HepG2 (cell line): Measurements from ENCODE around the gene KRTAP3-3. TPM values are rescaled to one million over a fixed set of nuclear protein-coding genes. Genes with fewer than 3 reads are reported as not detected.

Experiments used
- EHMT2 ChIP-seq: fragments of 200-600 bp; sonication (generic); IDR thresholded peaks from 2 replicates; pipeline ENCODE4 v1.7.0; 2017; ENCODE audit warnings: antibody characterized with exemption, low read depth, low read length, borderline replicate concordance
- HNF4A ChIP-seq: sonication (generic); formaldehyde crosslinking; IDR thresholded peaks from 2 replicates; pipeline ENCODE4 v1.4.0; 2020; ENCODE audit warnings: missing genetic modification reagents
- MED1 ChIP-seq: sonication (generic); formaldehyde crosslinking; IDR thresholded peaks from 2 replicates; pipeline ENCODE4 v1.4.0; 2020; ENCODE audit warnings: missing genetic modification reagents
- MTF1 ChIP-seq: sonication (generic); formaldehyde crosslinking; IDR thresholded peaks from 2 replicates; pipeline ENCODE4 v1.5.0; 2020; ENCODE audit warnings: missing genetic modification reagents
- ZNF747 ChIP-seq: sonication (generic); formaldehyde crosslinking; IDR thresholded peaks from 2 replicates; pipeline ENCODE4 v1.8.1; 2023; ENCODE audit warnings: missing genetic modification reagents, mild to moderate bottlenecking, borderline replicate concordance
- ZNF790 ChIP-seq: sonication (generic); formaldehyde crosslinking; IDR thresholded peaks from 2 replicates; pipeline ENCODE4 v1.8.0; 2022; ENCODE audit warnings: missing genetic modification reagents, mild to moderate bottlenecking, borderline replicate concordance
- polyA plus RNA-seq, 8 experiments: library from polyadenylated mRNA; depleted of rRNA in 3 of 8; stranded (reverse) in 7 of 8; unstranded in 1 of 8; fragments of >200 nt; fragmentation: Illumina TruSeq in 4 of 8; extraction: Trizol in 4 of 8; gene quantifications; 2 replicates each; pipeline versions ENCODE4 v1.2.1 to v1.2.3, GENCODE V29; 2011 to 2016; ENCODE audit warnings: low read depth in 4 of 8, missing spikeins in 1 of 8, mixed read lengths in 1 of 8; ENCODE audit not compliant: insufficient read depth in 1 of 8
- total RNA-seq, 5 experiments: library from RNA; depleted of rRNA; stranded (reverse); fragments of >200 nt; fragmentation: Illumina TruSeq; extraction: Trizol; gene quantifications; 2 replicates each; pipeline ENCODE4 v1.2.3, GENCODE V29; 2016; ENCODE audit warnings: low read depth in 1 of 5
- TF ChIP-seq, protein P1 (sequence below): sonication (generic); formaldehyde crosslinking; conservative IDR thresholded peaks from 2 replicates; pipeline ENCODE4 v1.4.0; 2020; ENCODE audit warnings: mild to moderate bottlenecking, missing genetic modification reagents, moderate library complexity
- TF ChIP-seq, protein P2 (sequence below): sonication (generic); formaldehyde crosslinking; IDR thresholded peaks from 2 replicates; pipeline ENCODE4 v1.8.1; 2022; ENCODE audit warnings: mild to moderate bottlenecking, missing genetic modification reagents
- TF ChIP-seq, protein P3 (sequence below), 2 experiments: sonication (generic) in 1 of 2; formaldehyde crosslinking in 1 of 2; IDR thresholded peaks; 2 replicates each; pipeline versions ENCODE4 v1.4.0 to v1.6.1; 2016 to 2020; ENCODE audit warnings: borderline replicate concordance in 1 of 2, low read depth in 1 of 2, mild to moderate bottlenecking in 1 of 2, missing genetic modification reagents in 1 of 2
- TF ChIP-seq, protein P4 (sequence below): sonication (generic); formaldehyde crosslinking; IDR thresholded peaks from 2 replicates; pipeline ENCODE4 v1.9.0; 2021; ENCODE audit warnings: missing genetic modification reagents, borderline replicate concordance

Gene KRTAP3-3
- total and polyA plus RNA-seq, 2 of the 13 experiments (the other 11 are each of a cell fraction or from before 2014, with no cell fraction given) = not detected

DNA sequence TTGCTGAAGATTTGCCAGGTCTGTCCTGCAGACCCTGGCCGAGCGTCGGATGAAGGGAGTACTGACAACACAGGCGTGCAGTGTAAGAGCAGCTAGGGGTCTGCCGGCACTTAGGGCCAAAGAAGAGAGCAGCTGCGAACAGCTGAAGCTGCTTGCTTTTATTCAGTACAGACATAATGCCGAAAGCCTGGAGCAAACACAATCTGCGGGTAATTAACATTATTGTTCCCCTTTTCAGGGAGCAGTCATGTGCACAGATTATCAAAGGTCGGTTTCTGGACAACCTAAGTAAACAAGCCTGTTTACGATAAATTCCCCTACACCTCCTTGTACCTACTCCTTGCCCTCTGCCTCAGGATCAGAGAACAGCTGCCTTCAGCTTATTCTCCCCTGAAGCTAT, 44.5 kb downstream of the KRTAP3-3 start (continued):
- TF ChIP-seq, protein P1, sequence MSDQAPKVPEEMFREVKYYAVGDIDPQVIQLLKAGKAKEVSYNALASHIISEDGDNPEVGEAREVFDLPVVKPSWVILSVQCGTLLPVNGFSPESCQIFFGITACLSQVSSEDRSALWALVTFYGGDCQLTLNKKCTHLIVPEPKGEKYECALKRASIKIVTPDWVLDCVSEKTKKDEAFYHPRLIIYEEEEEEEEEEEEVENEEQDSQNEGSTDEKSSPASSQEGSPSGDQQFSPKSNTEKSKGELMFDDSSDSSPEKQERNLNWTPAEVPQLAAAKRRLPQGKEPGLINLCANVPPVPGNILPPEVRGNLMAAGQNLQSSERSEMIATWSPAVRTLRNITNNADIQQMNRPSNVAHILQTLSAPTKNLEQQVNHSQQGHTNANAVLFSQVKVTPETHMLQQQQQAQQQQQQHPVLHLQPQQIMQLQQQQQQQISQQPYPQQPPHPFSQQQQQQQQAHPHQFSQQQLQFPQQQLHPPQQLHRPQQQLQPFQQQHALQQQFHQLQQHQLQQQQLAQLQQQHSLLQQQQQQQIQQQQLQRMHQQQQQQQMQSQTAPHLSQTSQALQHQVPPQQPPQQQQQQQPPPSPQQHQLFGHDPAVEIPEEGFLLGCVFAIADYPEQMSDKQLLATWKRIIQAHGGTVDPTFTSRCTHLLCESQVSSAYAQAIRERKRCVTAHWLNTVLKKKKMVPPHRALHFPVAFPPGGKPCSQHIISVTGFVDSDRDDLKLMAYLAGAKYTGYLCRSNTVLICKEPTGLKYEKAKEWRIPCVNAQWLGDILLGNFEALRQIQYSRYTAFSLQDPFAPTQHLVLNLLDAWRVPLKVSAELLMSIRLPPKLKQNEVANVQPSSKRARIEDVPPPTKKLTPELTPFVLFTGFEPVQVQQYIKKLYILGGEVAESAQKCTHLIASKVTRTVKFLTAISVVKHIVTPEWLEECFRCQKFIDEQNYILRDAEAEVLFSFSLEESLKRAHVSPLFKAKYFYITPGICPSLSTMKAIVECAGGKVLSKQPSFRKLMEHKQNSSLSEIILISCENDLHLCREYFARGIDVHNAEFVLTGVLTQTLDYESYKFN (CRISPR knock-in tag) = no peak
- TF ChIP-seq ZNF747 (CRISPR knock-in tag) (no peak), EHMT2 (no peak), MED1 (CRISPR knock-in tag) (no peak), ZNF790 (CRISPR knock-in tag) (no peak), HNF4A (peak; percentile 30), MTF1 (CRISPR knock-in tag) (no peak)
- TF ChIP-seq, protein P2, sequence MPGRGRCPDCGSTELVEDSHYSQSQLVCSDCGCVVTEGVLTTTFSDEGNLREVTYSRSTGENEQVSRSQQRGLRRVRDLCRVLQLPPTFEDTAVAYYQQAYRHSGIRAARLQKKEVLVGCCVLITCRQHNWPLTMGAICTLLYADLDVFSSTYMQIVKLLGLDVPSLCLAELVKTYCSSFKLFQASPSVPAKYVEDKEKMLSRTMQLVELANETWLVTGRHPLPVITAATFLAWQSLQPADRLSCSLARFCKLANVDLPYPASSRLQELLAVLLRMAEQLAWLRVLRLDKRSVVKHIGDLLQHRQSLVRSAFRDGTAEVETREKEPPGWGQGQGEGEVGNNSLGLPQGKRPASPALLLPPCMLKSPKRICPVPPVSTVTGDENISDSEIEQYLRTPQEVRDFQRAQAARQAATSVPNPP (CRISPR knock-in tag) = no peak
- TF ChIP-seq, protein P3, sequence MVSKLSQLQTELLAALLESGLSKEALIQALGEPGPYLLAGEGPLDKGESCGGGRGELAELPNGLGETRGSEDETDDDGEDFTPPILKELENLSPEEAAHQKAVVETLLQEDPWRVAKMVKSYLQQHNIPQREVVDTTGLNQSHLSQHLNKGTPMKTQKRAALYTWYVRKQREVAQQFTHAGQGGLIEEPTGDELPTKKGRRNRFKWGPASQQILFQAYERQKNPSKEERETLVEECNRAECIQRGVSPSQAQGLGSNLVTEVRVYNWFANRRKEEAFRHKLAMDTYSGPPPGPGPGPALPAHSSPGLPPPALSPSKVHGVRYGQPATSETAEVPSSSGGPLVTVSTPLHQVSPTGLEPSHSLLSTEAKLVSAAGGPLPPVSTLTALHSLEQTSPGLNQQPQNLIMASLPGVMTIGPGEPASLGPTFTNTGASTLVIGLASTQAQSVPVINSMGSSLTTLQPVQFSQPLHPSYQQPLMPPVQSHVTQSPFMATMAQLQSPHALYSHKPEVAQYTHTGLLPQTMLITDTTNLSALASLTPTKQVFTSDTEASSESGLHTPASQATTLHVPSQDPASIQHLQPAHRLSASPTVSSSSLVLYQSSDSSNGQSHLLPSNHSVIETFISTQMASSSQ (IDR thresholded peaks at IDR 0.05; ENCODE audit: low read depth) = no peak
- TF ChIP-seq, protein P3 (CRISPR knock-in tag; IDR thresholded peaks at IDR 0.05; ENCODE audit: borderline replicate concordance) = no peak
- TF ChIP-seq, protein P4, sequence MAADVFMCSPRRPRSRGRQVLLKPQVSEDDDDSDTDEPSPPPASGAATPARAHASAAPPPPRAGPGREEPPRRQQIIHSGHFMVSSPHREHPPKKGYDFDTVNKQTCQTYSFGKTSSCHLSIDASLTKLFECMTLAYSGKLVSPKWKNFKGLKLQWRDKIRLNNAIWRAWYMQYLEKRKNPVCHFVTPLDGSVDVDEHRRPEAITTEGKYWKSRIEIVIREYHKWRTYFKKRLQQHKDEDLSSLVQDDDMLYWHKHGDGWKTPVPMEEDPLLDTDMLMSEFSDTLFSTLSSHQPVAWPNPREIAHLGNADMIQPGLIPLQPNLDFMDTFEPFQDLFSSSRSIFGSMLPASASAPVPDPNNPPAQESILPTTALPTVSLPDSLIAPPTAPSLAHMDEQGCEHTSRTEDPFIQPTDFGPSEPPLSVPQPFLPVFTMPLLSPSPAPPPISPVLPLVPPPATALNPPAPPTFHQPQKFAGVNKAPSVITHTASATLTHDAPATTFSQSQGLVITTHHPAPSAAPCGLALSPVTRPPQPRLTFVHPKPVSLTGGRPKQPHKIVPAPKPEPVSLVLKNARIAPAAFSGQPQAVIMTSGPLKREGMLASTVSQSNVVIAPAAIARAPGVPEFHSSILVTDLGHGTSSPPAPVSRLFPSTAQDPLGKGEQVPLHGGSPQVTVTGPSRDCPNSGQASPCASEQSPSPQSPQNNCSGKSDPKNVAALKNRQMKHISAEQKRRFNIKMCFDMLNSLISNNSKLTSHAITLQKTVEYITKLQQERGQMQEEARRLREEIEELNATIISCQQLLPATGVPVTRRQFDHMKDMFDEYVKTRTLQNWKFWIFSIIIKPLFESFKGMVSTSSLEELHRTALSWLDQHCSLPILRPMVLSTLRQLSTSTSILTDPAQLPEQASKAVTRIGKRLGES (CRISPR knock-in tag) = no peak
